Measurements from ENCODE around the gene IL6ST. TPM values are rescaled to one million over a fixed set of nuclear protein-coding genes. Genes with fewer than 3 reads are reported as not detected.

IL6ST gene
- total RNA-seq, 1 experiment from 2014 or later = 181 TPM

DNA sequence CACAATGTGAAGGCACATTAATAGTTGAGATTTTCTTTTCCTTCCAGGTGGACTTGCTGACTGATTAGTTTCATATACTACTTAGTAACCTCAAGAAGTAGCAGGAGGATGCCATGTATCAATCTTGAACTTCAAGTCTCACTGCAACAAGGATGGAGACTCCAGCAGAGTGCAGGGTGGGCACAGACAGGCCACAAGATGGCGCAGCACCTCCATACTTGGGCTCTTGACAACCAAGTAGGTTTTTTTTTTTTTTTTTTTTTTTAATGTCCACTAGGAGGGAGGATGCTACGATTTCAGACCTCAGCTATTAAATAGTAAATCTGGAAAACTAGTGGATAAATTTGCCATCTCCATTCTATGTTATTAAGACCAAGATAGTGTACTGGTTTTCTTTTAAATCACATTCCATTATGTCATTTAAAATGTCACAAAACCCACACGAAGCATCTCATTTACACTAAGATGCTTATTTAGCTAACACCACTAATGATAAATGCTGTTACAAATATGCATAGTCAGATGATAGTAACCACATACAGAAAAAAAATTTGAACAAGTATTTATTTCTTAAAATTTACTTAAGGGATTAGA, 58.6 kb downstream of the IL6ST start:
- no peaks in the 10 kb centered on the region for H3K4me1 ChIP-seq (ENCODE audit: control insufficient read depth, insufficient read depth, low read length)
- ChIA-PET POLR2A (interaction anchor here (1.1 kb wide), 1 partner anchor 9 kb away, joined by 16 read pairs; no protein-coding TSS in a partner anchor), CTCF (interaction anchor here (0.5 to 1.0 kb wide), 15 partner anchors 36 to 1413 kb away, joined by 3 to 16 read pairs (median 5); no protein-coding TSS in a partner anchor)
- DNase-seq (ENCODE audit: low read depth, low spot score) = peak; percentile 76
- no peak overlapping the region for H3K27ac ChIP-seq (ENCODE audit: low read length)
- TF ChIP-seq SIN3A (IDR thresholded peaks at IDR 0.05; ENCODE audit: borderline replicate concordance, insufficient read depth, low read depth, low read length) (no peak), TCF7L2 (IDR thresholded peaks at IDR 0.05; ENCODE audit: low read depth, low read length) (no peak), POLR2AphosphoS5 (IDR thresholded peaks at IDR 0.05; ENCODE audit: low read depth, low read length) (no peak)
- TF ChIP-seq, protein P1, sequence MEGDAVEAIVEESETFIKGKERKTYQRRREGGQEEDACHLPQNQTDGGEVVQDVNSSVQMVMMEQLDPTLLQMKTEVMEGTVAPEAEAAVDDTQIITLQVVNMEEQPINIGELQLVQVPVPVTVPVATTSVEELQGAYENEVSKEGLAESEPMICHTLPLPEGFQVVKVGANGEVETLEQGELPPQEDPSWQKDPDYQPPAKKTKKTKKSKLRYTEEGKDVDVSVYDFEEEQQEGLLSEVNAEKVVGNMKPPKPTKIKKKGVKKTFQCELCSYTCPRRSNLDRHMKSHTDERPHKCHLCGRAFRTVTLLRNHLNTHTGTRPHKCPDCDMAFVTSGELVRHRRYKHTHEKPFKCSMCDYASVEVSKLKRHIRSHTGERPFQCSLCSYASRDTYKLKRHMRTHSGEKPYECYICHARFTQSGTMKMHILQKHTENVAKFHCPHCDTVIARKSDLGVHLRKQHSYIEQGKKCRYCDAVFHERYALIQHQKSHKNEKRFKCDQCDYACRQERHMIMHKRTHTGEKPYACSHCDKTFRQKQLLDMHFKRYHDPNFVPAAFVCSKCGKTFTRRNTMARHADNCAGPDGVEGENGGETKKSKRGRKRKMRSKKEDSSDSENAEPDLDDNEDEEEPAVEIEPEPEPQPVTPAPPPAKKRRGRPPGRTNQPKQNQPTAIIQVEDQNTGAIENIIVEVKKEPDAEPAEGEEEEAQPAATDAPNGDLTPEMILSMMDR (IDR thresholded peaks at IDR 0.05) = peak; percentile 94
- ATAC-seq = peak; percentile 91
- no peaks in the 10 kb centered on the region for H3K27me3 ChIP-seq (ENCODE audit: control insufficient read depth, insufficient read depth, low read length)
- in situ Hi-C loops (cut with HindIII; ENCODE audit: low pct_unique_long_range_greater_than_20kb, low sequenced_read_pairs) = no loop called here
- no peaks in the 10 kb centered on the region for H3K9me3 ChIP-seq (ENCODE audit: control insufficient read depth, insufficient read depth, low read depth, low read length)
- BruUV-seq (replicated peaks) = no TSS peak
- H3K36me3 ChIP-seq (ENCODE audit: control insufficient read depth, insufficient read depth, low read length) = peaks cover 11% of the 10 kb centered on the region
- H3K4me3 ChIP-seq (ENCODE audit: low read depth in 2 of 2, low read length in 2 of 2) = no peak overlapping the region
- intact Hi-C loops (cut with micrococcal nuclease; ENCODE audit: unreplicated experiment) = loop anchor here (1.0 kb wide), 1 partner anchor 265 kb away; no protein-coding TSS in a partner anchor

DNA sequence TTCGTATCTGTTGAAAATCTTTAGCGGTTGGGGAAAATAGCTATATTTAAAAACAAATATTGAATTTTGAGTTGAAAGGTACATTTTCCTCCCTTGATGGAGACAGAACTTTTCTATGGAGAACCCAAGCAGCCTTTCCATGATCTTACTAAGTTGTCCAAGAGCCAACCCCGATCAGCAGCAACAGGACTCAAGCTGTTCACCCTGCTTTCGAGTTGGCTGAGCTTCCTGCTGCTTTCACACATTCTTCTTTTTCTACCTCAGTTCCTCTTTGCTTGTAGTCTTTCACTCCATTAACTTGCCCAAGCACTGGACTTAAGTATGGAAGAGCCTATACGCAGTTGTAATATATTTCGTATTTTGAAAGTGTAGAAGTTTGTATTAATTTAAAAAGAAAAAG, 59.4 kb downstream of the IL6ST start:
- Histone ChIP-seq H3K4me3 (ENCODE audit: low read depth in 2 of 2, low read length in 2 of 2) (no peak overlapping the region), H3K36me3 (ENCODE audit: control insufficient read depth, insufficient read depth, low read length) (peaks cover 11% of the 10 kb centered on the region), H3K27me3 (ENCODE audit: control insufficient read depth, insufficient read depth, low read length) (no peaks in the 10 kb centered on the region), H3K4me1 (ENCODE audit: control insufficient read depth, insufficient read depth, low read length) (no peaks in the 10 kb centered on the region), H3K9me3 (ENCODE audit: control insufficient read depth, insufficient read depth, low read depth, low read length) (no peaks in the 10 kb centered on the region), H3K27ac (ENCODE audit: low read length) (no peak overlapping the region)
- BruUV-seq (replicated peaks) = no TSS peak
- TF ChIP-seq, protein P2, sequence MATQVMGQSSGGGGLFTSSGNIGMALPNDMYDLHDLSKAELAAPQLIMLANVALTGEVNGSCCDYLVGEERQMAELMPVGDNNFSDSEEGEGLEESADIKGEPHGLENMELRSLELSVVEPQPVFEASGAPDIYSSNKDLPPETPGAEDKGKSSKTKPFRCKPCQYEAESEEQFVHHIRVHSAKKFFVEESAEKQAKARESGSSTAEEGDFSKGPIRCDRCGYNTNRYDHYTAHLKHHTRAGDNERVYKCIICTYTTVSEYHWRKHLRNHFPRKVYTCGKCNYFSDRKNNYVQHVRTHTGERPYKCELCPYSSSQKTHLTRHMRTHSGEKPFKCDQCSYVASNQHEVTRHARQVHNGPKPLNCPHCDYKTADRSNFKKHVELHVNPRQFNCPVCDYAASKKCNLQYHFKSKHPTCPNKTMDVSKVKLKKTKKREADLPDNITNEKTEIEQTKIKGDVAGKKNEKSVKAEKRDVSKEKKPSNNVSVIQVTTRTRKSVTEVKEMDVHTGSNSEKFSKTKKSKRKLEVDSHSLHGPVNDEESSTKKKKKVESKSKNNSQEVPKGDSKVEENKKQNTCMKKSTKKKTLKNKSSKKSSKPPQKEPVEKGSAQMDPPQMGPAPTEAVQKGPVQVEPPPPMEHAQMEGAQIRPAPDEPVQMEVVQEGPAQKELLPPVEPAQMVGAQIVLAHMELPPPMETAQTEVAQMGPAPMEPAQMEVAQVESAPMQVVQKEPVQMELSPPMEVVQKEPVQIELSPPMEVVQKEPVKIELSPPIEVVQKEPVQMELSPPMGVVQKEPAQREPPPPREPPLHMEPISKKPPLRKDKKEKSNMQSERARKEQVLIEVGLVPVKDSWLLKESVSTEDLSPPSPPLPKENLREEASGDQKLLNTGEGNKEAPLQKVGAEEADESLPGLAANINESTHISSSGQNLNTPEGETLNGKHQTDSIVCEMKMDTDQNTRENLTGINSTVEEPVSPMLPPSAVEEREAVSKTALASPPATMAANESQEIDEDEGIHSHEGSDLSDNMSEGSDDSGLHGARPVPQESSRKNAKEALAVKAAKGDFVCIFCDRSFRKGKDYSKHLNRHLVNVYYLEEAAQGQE (IDR thresholded peaks at IDR 0.05; ENCODE audit: insufficient read depth in 1 of 2, low read depth in 2 of 2, low read length in 1 of 2) = no peak
- TF ChIP-seq SIN3A (IDR thresholded peaks at IDR 0.05; ENCODE audit: borderline replicate concordance, insufficient read depth, low read depth, low read length) (no peak), TCF7L2 (IDR thresholded peaks at IDR 0.05; ENCODE audit: low read depth, low read length) (no peak), POLR2AphosphoS5 (IDR thresholded peaks at IDR 0.05; ENCODE audit: low read depth, low read length) (no peak)
- TF ChIP-seq, protein P1 (IDR thresholded peaks at IDR 0.05) = no peak
- intact Hi-C loops (cut with micrococcal nuclease; ENCODE audit: unreplicated experiment) = no loop called here
- CTCF ChIA-PET = interaction anchor here (0.7 kb wide), 1 partner anchor 12 kb away, joined by 4 read pairs; no protein-coding TSS in a partner anchor
- DNase-seq (ENCODE audit: low read depth, low spot score) = no peak
- ATAC-seq = no peak
- POLR2A ChIA-PET = no interaction called here
- in situ Hi-C loops (cut with HindIII; ENCODE audit: low pct_unique_long_range_greater_than_20kb, low sequenced_read_pairs) = no loop called here

All from Panc1 (cell line).